Measurements from ENCODE around the gene ELAPOR2.
"Not testable (repeated sequence)": the region's sequence is repeated elsewhere in the genome, so short reads cannot be mapped to it uniquely, and the experiment has no call there.

Gene ELAPOR2

GRCh38 chr7:87059525-87060287, at the start of gene ELAPOR2:
TSS of gene ELAPOR2 (minus strand) at chr7:87059654. CDS start at chr7:87059513, 141 bp downstream.
- DNase-seq (ENCODE audit: low spot score), result peak; percentile 73

GRCh38 chr7:87107949-87108776, 48.7 kb upstream of the ELAPOR2 start:
- DNase-seq (ENCODE audit: low spot score), result no peak

- DNase-seq (ENCODE audit: low spot score), result no peak
Observed at GRCh38 chr7:87106974-87107612, 47.6 kb upstream of the ELAPOR2 start.

- DNase-seq (ENCODE audit: low spot score), result no peak
Observed at GRCh38 chr7:87105401-87105800, 45.9 kb upstream of the ELAPOR2 start.

GRCh38 chr7:87100326-87100725, 40.9 kb upstream of the ELAPOR2 start:
- no peak for DNase-seq (ENCODE audit: low spot score)

GRCh38 chr7:87097375-87097774, 37.9 kb upstream of the ELAPOR2 start:
- DNase-seq (ENCODE audit: low spot score), result not testable (repeated sequence)

- DNase-seq (ENCODE audit: low spot score), result no peak
Observed at GRCh38 chr7:87094322-87094721, 34.9 kb upstream of the ELAPOR2 start.

GRCh38 chr7:87092568-87093091, 33.2 kb upstream of the ELAPOR2 start:
- no peak for DNase-seq (ENCODE audit: low spot score)

GRCh38 chr7:87091487-87092066, 32.1 kb upstream of the ELAPOR2 start:
- no peak for DNase-seq (ENCODE audit: low spot score)

- peak; percentile 32 for DNase-seq (ENCODE audit: low spot score)
Observed at GRCh38 chr7:87083865-87084519, 24.5 kb upstream of the ELAPOR2 start.

- no peak for DNase-seq (ENCODE audit: low spot score)
Observed at GRCh38 chr7:87082675-87083074, 23.2 kb upstream of the ELAPOR2 start.

GRCh38 chr7:87075671-87076404, 16.4 kb upstream of the ELAPOR2 start:
- DNase-seq (ENCODE audit: low spot score), result no peak

GRCh38 chr7:87067788-87068187, 8.3 kb upstream of the ELAPOR2 start:
- DNase-seq (ENCODE audit: low spot score), result no peak

GRCh38 chr7:87060288-87060537, 759 bp upstream of the ELAPOR2 start:
- no peak for DNase-seq (ENCODE audit: low spot score)

- DNase-seq (ENCODE audit: low spot score), result no peak
Observed at GRCh38 chr7:87058744-87059524, 520 bp downstream of the ELAPOR2 start.

GRCh38 chr7:87057210-87057609, 2.2 kb downstream of the ELAPOR2 start:
- no peak for DNase-seq (ENCODE audit: low spot score)

GRCh38 chr7:87056346-87056745, 3.1 kb downstream of the ELAPOR2 start:
- DNase-seq (ENCODE audit: low spot score), result no peak

- DNase-seq (ENCODE audit: low spot score), result no peak
Observed at GRCh38 chr7:87048839-87049238, 10.6 kb downstream of the ELAPOR2 start.

- DNase-seq (ENCODE audit: low spot score), result no peak
Observed at GRCh38 chr7:87046456-87046855, 13.0 kb downstream of the ELAPOR2 start.

GRCh38 chr7:87044713-87045112, 14.7 kb downstream of the ELAPOR2 start:
- DNase-seq (ENCODE audit: low spot score), result not testable (repeated sequence)
